ENCODE measurements around the gene IL21.

The IL21 gene

GRCh38 chr4:122621016-122621507, at the start of gene IL21:
TSS of gene IL21 (minus strand) at chr4:122621066. CDS start at chr4:122621011, 55 bp downstream.
- DNase-seq: no peak
- no peak within 1 kb of the TSS for H3K27ac Mint-ChIP-seq
- no peaks in the 10 kb centered on the region for H3K4me1 Mint-ChIP-seq
- H3K4me3 Mint-ChIP-seq: no peak within 1 kb of the TSS
- H3K27me3 Mint-ChIP-seq (ENCODE audit: low read depth, poor library complexity): peaks cover 4% of the 10 kb centered on the region
- no peaks in the 10 kb centered on the region for H3K36me3 Mint-ChIP-seq (ENCODE audit: low read depth)
- TF ChIP-seq CTCF (IDR thresholded peaks at IDR 0.05): no peak
- H3K9me3 Mint-ChIP-seq: no peaks in the 10 kb centered on the region

- Mint-ChIP-seq H3K27ac (no peak overlapping the region), H3K4me3 (no peak overlapping the region)
These were observed 49.3 kb upstream of the IL21 start for GRCh38 chr4:122669911-122670738.

DNA sequence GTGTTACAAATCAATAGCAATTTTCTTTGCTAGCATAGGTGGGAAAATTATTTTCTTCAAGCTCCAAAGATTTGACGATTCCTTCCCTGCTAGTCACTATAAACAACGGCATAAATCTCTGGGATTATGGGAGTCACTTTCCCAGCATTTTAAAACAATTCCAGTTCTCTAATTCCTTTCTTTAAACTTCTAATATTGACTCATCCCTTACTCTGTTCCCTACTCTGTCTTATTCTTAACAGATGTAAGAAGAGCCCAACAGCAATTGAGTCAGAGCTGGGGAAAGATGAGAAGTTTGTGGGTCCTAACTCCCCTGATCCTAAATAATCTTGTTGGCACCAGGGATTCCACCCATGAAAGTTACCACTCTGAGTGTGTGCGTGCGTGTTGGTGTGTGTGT, 47.4 kb upstream of the IL21 start:
- Mint-ChIP-seq H3K9me3 (peaks cover 6% of the 10 kb centered on the region), H3K27ac (no peak overlapping the region), H3K4me1 (peaks cover 24% of the 10 kb centered on the region), H3K27me3 (ENCODE audit: low read depth, poor library complexity) (no peaks in the 10 kb centered on the region), H3K4me3 (no peak overlapping the region), H3K36me3 (ENCODE audit: low read depth) (no peaks in the 10 kb centered on the region)
- DNase-seq: no peak
- TF ChIP-seq CTCF (IDR thresholded peaks at IDR 0.05): no peak

More at GRCh38 chr4:122669911-122670738, 49.3 kb upstream of the IL21 start:
- Mint-ChIP-seq H3K9me3 (peaks cover 6% of the 10 kb centered on the region), H3K27me3 (ENCODE audit: low read depth, poor library complexity) (no peaks in the 10 kb centered on the region), H3K4me1 (peaks cover 18% of the 10 kb centered on the region), H3K36me3 (ENCODE audit: low read depth) (no peaks in the 10 kb centered on the region)
- no peak for TF ChIP-seq CTCF (IDR thresholded peaks at IDR 0.05)
- no peak for DNase-seq

- no peak overlapping the region for H3K27ac Mint-ChIP-seq
- no peak overlapping the region for H3K4me3 Mint-ChIP-seq
- no peak for DNase-seq
- peaks cover 6% of the 10 kb centered on the region for H3K9me3 Mint-ChIP-seq
- TF ChIP-seq CTCF (IDR thresholded peaks at IDR 0.05): no peak
- H3K4me1 Mint-ChIP-seq: peaks cover 35% of the 10 kb centered on the region
- no peaks in the 10 kb centered on the region for H3K36me3 Mint-ChIP-seq (ENCODE audit: low read depth)
- no peaks in the 10 kb centered on the region for H3K27me3 Mint-ChIP-seq (ENCODE audit: low read depth, poor library complexity)
These were observed 45.8 kb upstream of the IL21 start for GRCh38 chr4:122666527-122667245.

DNA sequence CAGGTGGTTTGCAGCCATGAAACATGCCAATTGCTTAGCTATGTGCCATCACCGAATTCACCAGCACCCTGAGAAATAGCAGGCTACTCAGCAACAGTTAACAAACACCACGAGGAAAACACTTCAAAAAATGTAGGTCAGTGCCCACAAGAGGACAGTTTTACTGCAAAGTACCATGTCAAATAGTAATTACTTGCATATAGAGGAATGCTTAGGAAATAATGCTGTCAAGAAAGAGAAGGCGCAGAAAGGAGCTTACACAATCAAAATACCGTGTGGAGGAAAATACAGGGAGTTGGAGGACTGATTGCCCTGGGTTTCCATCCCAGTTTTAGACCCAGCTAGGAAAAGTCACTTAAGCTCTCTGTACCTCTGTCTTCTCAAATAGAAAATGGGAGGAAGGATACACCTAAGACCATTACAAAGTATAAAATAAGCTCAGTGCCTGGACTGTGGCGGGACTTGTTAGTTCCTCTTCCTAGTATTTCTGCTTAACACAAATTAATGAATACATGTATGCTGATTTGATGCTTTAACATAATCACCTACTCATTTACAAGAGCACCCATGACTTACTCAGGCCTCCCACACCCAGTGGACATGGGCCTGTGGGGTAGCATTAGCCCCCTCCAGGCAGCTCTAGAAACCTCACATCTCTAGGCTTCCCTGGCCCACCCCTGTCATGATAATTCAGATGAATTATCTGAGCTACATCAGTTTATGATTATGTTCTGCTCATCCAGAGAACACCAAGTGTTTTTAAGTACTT, 44.5 kb upstream of the IL21 start:
- no peak for TF ChIP-seq CTCF (IDR thresholded peaks at IDR 0.05)
- Mint-ChIP-seq H3K27me3 (ENCODE audit: low read depth, poor library complexity) (no peaks in the 10 kb centered on the region), H3K36me3 (ENCODE audit: low read depth) (no peaks in the 10 kb centered on the region), H3K4me1 (peaks cover 40% of the 10 kb centered on the region), H3K27ac (no peak overlapping the region), H3K4me3 (no peak overlapping the region), H3K9me3 (no peaks in the 10 kb centered on the region)
- DNase-seq: no peak

Measured in nephron progenitor cell (in vitro differentiated cells).